Fibroblast of mammary gland (primary cell): ENCODE results near the gene RNF41.
A peak's percentile ranks its signal among the peaks of the same experiment; 100 is the strongest.
"Not testable (repeated sequence)": the region's sequence is repeated elsewhere in the genome, so short reads cannot be mapped to it uniquely, and the experiment has no call there.

Experiments used
- DNase-seq: peaks from one replicate; pipeline ENCODE4 v3.0.0-alpha.2; 2010; ENCODE audit warnings: low read depth
- H3K4me3 ChIP-seq: 2 replicates; pipeline ENCODE4 v1.5.1; 2011; ENCODE audit warnings: low read depth, mild to moderate bottlenecking, low read length, moderate library complexity; ENCODE audit not compliant: control insufficient read depth
- TF ChIP-seq, protein P1 (sequence below): conservative IDR thresholded peaks from 2 replicates; pipeline ENCODE4 v1.5.1; 2011; ENCODE audit warnings: low read depth, low read length, inconsistent platforms; ENCODE audit not compliant: control insufficient read depth, insufficient read depth

Gene RNF41

DNA sequence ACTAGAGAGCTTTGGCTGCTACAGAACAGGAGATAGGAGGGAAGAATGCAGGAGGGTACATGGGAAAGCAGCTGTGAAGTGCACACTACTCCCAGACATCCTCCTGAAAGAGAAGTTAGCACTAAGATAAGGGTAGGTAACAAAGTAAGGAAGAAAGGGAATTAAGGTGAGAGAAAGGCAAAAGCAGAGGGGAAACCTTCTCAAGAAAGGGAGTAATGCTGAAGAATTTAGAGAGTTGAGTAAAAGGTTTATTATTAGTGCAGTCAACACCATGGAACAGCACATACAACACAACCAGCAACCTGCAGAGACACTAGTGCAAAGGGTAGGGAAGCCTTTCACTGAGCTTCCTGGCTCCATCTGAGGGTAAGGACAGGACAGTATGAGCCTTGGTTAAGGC is 17.4 kb downstream of the RNF41 start:
- no peak overlapping the region for H3K4me3 ChIP-seq
- no peak for DNase-seq
- TF ChIP-seq, protein P1, sequence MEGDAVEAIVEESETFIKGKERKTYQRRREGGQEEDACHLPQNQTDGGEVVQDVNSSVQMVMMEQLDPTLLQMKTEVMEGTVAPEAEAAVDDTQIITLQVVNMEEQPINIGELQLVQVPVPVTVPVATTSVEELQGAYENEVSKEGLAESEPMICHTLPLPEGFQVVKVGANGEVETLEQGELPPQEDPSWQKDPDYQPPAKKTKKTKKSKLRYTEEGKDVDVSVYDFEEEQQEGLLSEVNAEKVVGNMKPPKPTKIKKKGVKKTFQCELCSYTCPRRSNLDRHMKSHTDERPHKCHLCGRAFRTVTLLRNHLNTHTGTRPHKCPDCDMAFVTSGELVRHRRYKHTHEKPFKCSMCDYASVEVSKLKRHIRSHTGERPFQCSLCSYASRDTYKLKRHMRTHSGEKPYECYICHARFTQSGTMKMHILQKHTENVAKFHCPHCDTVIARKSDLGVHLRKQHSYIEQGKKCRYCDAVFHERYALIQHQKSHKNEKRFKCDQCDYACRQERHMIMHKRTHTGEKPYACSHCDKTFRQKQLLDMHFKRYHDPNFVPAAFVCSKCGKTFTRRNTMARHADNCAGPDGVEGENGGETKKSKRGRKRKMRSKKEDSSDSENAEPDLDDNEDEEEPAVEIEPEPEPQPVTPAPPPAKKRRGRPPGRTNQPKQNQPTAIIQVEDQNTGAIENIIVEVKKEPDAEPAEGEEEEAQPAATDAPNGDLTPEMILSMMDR = no peak

DNA sequence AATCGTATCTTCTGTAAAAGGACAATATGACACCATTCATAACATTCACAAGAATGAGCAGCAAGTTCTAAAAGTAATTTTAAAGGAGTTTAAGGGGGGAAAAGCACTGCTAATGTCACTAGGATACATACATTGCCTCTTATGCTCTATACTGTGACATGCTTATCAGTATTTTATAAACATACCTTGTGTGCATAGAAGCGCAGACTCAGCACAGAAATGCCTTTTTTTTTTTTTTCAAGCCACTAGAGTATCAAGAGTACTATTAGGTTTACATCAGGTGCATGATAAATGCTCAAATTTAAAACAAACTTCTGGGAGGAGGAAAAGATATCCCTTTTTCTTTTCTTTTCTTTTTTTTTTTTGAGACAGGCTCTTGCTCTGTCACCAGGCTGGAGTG is 18.9 kb downstream of the RNF41 start:
- DNase-seq = no peak
- no peak overlapping the region for H3K4me3 ChIP-seq
- TF ChIP-seq, protein P1 = no peak

DNA sequence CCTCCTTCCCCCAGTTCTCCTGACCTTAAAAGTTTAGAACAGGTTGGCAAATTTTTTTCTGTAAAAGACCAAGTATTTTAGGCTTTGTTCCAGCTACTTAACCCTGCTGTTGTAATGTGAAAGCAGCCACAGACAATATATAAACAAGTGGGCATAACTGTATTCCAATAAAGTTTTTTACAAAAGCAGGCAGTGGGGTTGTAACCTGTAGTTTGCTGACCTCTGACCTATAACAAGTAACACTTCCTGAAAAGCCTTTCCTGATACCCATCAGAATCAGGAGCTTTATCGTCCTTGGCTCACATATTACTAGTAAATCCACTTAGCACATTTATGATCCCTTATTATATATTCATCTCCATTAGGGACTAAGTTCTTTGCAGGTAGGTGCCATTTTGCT is 19.4 kb downstream of the RNF41 start:
- DNase-seq = no peak
- TF ChIP-seq, protein P1 = no peak
- no peak overlapping the region for H3K4me3 ChIP-seq

DNA sequence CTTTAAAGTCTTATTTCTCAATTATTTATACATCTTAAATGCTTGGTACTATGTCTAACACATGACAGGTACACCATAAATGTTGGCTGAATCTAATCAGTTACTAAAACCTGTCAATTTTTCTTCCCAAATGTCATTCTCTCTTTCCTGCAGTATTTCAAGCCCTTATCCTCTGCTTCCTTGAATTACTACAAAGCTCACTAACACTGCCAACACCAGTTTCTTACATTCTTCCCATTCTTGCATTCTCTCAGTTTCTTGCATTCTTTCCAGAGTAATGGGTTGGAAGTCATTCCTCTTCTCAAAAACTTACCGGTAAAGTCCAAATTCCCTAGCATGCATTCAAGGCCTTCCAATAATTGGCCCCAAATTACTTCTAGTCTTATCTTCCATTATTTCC is 22.9 kb downstream of the RNF41 start:
- H3K4me3 ChIP-seq = no peak overlapping the region
- TF ChIP-seq, protein P1 = no peak
- DNase-seq = no peak

DNA sequence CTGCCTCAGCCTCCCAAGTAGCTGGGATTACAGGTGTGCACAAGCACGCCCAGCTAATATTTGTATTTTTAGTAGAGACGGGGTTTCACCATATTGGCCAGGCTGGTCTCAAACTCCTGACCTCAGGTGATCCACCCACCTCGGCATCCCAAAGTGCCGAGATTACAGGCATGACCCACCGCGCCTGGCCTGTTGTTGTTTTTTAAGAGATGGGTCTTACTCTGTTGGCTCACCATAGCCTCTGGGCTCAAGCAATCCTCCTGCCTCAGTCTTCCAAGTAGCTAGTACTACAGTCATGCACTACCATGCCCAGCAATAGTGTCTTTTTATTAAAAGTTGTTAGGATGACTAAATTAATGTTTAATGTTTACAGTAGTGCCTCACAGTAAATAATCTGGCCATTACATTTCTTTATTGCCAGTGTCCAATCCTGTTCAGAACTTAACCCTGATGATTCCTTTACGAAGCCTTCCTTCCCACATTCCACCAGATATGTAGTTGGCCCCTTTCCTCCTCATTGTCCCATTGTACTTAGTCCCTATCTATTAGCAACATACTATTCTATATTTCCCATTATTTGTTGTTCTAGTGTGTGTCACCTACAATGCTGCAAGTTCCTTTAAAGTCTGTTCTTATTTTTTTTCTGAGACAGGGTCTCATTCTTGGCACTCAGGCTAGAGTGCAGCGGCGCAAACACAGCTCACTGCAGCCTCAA is 23.6 kb downstream of the RNF41 start:
- H3K4me3 ChIP-seq = no peak overlapping the region
- TF ChIP-seq, protein P1 = no peak
- DNase-seq = no peak

DNA sequence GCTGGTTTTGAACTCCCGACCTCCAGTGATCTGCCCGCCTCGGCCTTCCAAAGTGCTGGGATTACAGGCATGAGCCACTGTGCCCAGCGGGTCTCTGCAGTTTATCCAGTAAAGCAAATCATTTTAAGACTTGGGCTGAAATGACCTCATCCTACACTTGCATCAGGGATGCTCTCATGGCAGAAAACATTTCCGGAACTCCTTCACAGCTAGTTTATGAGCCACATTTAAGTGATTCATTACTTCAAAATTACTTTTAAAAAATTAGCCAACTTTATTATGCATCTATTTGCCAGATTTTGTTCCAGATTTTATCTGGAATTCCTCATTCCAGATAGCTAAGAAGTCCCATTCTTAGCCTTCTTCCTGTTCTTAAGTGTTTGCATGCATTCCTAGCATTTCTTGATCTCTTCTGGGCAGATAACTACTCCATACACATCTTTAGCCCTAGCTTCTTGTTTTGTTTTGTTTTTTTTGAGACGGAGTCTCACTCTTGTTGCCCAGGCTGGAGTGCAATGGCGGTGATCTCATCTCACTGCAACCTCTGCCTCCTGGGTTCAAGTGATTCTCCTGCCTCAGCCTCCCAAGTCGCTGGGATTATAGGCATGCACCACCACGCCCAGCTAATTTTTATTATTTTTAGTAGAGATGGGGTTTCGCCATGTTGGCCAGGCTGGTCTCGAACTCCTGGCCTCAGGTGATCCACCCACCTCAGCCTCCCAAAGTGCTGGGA is 24.7 kb downstream of the RNF41 start:
- H3K4me3 ChIP-seq = not testable (repeated sequence)
- DNase-seq = peak; percentile 89

DNA sequence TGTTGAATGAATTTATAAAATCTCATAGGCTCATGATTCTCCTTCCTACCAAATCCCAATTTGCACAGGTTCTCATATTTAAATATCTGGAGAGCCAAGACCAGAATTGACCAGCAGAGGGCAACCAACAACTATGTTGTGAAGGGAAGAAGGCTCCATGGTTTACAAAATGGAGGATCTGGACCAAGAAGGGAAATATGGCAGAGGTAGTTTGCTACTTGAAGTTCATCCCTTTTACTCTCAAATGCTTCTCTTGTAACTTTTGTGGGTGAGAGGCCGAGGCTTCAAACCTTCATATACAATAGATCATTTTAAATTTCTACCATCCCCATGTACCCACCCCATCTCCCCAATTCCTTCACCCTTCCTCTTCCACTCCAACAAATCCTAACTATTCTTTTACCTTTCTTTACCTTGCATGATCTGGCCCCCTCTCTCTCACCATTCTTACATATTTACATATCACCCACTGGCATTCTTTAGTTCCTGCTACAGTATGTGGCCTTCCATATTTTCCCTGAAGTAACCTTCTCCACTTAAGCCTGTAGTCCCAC is 28.6 kb downstream of the RNF41 start:
- H3K4me3 ChIP-seq = no peak overlapping the region
- peak; percentile 88 for DNase-seq
- TF ChIP-seq, protein P1 = peak; percentile 87
